ENCODE data around the gene TRIM52.

Gene TRIM52

DNA sequence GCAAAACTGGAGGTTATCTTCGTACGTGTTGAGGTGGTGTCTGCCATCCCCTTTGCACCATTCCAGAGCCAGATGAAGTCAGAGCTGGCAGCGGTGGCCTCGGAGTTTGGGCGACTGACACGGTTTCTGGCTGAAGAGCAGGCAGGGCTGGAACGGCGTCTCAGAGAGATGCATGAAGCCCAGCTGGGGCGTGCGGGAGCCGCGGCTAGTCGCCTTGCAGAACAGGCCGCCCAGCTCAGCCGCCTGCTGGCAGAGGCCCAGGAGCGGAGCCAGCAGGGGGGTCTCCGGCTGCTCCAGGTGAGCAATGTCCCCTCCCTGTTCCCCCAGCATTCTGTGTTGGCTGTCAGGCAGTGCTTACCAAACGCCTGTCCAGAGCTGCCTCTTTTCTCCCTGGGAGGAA lies 28.4 kb downstream of the TRIM52 start:
- H3K4me1 ChIP-seq (ENCODE audit: control insufficient read depth, insufficient read depth, low read length, unreplicated experiment): no peaks in the 10 kb centered on the region
- H3K79me2 ChIP-seq (ENCODE audit: control insufficient read depth, insufficient read depth, low read length, unreplicated experiment): peaks cover under 1% of the 10 kb centered on the region
- no peak overlapping the region for H3K27ac ChIP-seq (ENCODE audit: low read depth, low read length)
- H3K4me3 ChIP-seq (ENCODE audit: low read depth, low read length): no peak overlapping the region
- H2AFZ ChIP-seq (ENCODE audit: low read length, unreplicated experiment): no peak overlapping the region
- H3K27me3 ChIP-seq (ENCODE audit: insufficient read depth, low read length): no peaks in the 10 kb centered on the region
- H3K36me3 ChIP-seq (ENCODE audit: insufficient read depth, low read length): peaks cover 24% of the 10 kb centered on the region

DNA sequence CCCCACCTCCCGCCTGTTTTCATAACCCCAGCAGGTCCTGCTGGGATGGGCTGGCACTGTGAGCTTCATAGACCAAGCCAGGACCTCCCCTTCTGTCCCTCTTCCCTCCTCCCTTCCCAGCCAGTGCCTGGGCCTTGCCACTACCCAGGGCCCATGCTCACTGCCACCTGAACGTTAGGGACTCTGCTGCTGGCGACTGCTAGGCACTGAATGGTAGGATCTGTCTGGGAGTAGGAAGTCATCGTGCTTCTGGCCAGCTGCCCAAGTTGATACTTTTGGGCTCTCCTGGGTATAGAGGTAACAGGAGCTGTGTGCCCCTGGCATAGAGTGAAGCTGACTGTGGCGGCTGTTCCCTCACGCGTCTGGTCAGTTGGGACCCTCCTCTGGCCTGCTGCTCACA lies 29.5 kb downstream of the TRIM52 start:
- Histone ChIP-seq H2AFZ (ENCODE audit: low read length, unreplicated experiment) (no peak overlapping the region), H3K27me3 (ENCODE audit: insufficient read depth, low read length) (no peaks in the 10 kb centered on the region), H3K4me1 (ENCODE audit: control insufficient read depth, insufficient read depth, low read length, unreplicated experiment) (no peaks in the 10 kb centered on the region), H3K27ac (ENCODE audit: low read depth, low read length) (no peak overlapping the region), H3K4me3 (ENCODE audit: low read depth, low read length) (no peak overlapping the region), H3K36me3 (ENCODE audit: insufficient read depth, low read length) (peaks cover 12% of the 10 kb centered on the region), H3K79me2 (ENCODE audit: control insufficient read depth, insufficient read depth, low read length, unreplicated experiment) (peaks cover 2% of the 10 kb centered on the region)

DNA sequence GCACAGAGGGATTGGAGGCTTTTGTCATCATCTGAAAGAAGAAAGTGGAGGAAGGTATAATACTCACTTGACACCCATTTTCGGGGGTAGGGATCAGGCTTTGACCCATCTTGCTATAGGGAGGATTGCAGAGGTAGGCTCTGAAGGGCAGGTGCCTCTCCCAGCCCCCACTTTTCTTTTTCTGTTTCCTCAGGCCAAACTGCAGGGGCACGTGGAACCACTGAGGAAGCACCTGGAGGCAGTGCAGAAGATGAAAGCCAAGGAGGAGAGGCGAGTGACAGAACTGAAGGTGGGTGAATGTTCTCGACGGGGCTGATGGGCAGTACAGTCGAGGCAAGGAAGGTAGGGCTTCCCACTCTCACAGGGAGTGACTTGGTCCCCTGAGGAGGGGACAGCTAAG lies 30.4 kb downstream of the TRIM52 start:
- H2AFZ ChIP-seq (ENCODE audit: low read length, unreplicated experiment): no peak overlapping the region
- peaks cover 3% of the 10 kb centered on the region for H3K4me1 ChIP-seq (ENCODE audit: control insufficient read depth, insufficient read depth, low read length, unreplicated experiment)
- H3K4me3 ChIP-seq (ENCODE audit: low read depth, low read length): no peak overlapping the region
- peaks cover 6% of the 10 kb centered on the region for H3K79me2 ChIP-seq (ENCODE audit: control insufficient read depth, insufficient read depth, low read length, unreplicated experiment)
- H3K36me3 ChIP-seq (ENCODE audit: insufficient read depth, low read length): peaks cover 3% of the 10 kb centered on the region
- no peaks in the 10 kb centered on the region for H3K27me3 ChIP-seq (ENCODE audit: insufficient read depth, low read length)
- no peak overlapping the region for H3K27ac ChIP-seq (ENCODE audit: low read depth, low read length)

DNA sequence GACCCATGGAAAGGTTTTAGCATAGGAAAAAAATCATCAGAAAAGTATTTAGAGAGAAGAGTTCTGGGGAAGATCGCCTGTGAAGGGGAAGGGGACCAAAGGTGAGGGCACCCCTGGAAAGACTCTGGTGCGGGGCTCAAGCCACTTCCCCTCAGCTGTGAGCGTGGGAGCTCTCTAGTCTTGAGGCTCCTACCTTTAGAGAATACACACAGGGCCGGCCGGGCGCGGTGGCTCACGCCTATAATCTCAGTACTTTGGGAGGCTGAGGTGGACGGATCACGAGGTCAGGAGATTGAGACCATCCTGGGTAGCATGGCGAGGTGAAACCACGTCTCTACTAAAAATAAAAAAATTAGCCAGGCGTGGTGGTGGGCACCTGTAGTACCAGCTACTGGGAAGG lies 30.9 kb downstream of the TRIM52 start:
- Histone ChIP-seq H3K4me3 (ENCODE audit: low read depth, low read length) (no peak overlapping the region), H3K36me3 (ENCODE audit: insufficient read depth, low read length) (no peaks in the 10 kb centered on the region; the same call in 1 of the 2 replicates), H3K27me3 (ENCODE audit: insufficient read depth, low read length) (no peaks in the 10 kb centered on the region), H3K27ac (ENCODE audit: low read depth, low read length) (no peak overlapping the region), H3K79me2 (ENCODE audit: control insufficient read depth, insufficient read depth, low read length, unreplicated experiment) (peaks cover 12% of the 10 kb centered on the region), H3K4me1 (ENCODE audit: control insufficient read depth, insufficient read depth, low read length, unreplicated experiment) (peaks cover 8% of the 10 kb centered on the region), H2AFZ (ENCODE audit: low read length, unreplicated experiment) (no peak overlapping the region)

DNA sequence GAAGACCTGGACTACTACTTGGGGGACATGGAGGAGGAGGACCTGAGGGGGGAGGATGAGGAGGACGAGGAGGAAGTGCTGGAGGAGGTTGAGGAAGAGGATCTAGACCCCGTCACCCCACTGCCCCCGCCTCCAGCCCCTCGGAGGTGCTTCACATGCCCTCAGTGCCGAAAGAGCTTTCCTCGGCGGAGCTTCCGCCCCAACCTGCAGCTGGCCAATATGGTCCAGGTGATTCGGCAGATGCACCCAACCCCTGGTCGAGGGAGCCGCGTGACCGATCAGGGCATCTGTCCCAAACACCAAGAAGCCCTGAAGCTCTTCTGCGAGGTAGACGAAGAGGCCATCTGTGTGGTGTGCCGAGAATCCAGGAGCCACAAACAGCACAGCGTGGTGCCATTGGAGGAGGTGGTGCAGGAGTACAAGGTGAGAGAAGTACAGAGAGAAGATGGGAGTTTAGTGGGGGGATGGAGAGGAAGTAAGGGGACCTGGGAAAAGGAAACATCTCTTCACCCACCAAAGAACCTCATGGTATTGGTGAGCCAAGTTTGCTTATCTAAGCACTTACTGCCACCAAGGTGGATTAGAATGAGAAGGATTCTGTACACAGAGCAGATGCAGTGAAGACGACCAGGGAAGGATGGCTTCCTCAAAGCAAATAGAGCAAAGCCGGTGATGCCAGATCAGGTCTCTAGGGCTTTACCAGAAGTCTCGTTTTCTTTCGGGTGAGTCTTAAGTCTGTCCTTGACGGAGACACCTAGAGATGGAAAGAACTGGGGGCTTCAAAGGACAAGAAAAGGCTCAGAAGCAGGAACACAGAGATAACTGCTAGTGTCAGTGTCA lies 36.3 kb downstream of the TRIM52 start:
- peak overlapping the region; percentile 85 for H3K4me3 ChIP-seq (ENCODE audit: low read depth, low read length)
- H2AFZ ChIP-seq (ENCODE audit: low read length, unreplicated experiment): no peak overlapping the region
- H3K4me1 ChIP-seq (ENCODE audit: control insufficient read depth, insufficient read depth, low read length, unreplicated experiment): peaks cover 15% of the 10 kb centered on the region
- H3K79me2 ChIP-seq (ENCODE audit: control insufficient read depth, insufficient read depth, low read length, unreplicated experiment): peaks cover 23% of the 10 kb centered on the region
- H3K27ac ChIP-seq (ENCODE audit: low read depth, low read length): no peak overlapping the region; the same call in 1 of the 2 replicates
- H3K27me3 ChIP-seq (ENCODE audit: insufficient read depth, low read length): no peaks in the 10 kb centered on the region
- no peaks in the 10 kb centered on the region for H3K36me3 ChIP-seq (ENCODE audit: insufficient read depth, low read length)

DNA sequence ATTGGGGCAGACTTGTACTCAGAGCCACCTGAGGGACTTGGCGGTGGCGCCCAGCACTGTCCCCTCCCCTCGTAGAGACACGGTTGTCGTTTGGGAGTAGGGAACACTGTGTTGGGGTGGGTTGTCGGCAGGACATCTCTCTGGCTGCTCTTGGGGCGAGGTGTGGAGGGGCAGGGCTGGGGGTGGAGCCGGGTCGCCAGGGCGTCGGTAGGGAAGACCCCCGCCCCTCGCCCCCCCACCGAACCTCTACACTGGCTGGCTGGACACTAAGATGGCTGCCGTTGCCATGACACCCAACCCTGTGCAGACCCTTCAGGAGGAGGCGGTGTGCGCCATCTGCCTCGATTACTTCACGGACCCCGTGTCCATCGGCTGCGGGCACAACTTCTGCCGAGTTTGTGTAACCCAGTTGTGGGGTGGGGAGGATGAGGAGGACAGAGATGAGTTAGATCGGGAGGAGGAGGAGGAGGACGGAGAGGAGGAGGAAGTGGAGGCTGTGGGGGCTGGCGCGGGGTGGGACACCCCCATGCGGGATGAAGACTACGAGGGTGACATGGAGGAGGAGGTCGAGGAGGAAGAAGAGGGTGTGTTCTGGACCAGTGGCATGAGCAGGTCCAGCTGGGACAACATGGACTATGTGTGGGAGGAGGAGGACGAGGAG lies 37.1 kb downstream of the TRIM52 start:
- Histone ChIP-seq H3K27me3 (ENCODE audit: insufficient read depth, low read length) (no peaks in the 10 kb centered on the region), H3K4me3 (ENCODE audit: low read depth, low read length) (peak overlapping the region; percentile 85), H2AFZ (ENCODE audit: low read length, unreplicated experiment) (peak overlapping the region; percentile 27), H3K79me2 (ENCODE audit: control insufficient read depth, insufficient read depth, low read length, unreplicated experiment) (peaks cover 23% of the 10 kb centered on the region), H3K27ac (ENCODE audit: low read depth, low read length) (peak overlapping the region; percentile 92), H3K4me1 (ENCODE audit: control insufficient read depth, insufficient read depth, low read length, unreplicated experiment) (peaks cover 15% of the 10 kb centered on the region), H3K36me3 (ENCODE audit: insufficient read depth, low read length) (no peaks in the 10 kb centered on the region)

DNA sequence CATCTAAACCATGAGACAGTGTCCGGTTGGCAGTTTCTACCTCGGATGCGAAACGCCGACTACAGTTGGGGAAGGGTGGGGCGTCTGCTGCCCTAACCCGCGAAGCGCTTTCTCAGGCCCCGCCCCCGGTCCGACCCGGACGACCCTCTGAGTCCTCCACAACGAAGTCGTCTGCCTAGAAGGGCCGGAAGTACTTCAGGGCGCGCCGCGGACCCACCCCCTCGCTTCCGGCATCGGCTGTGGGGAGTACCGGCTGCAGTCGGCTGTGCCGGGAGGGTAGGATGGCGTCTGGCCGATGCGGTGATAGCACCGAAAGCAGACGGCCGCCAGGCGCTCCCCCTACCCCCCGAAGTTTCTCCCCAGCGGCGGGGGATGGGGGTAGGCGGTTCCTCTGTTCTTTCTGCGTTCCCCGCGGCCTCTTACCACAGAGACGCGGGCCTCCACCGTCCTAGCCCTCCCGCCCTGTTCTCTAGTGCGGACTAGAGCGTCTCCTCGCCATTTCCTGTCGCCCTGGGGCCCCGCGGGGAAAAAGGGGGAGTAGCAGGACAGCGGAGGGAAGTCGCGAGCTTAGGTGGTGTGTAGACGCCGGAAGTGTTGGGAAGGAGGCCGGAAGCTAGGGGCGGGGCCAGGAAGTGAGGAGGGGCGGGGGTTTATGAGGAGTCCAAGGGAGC lies 37.8 kb downstream of the TRIM52 start, which contains the start of gene TRIM41:
Gene TRIM41, plus strand, starts transcription at position 224 of the 671 bp plus-strand sequence. CDS start 719 bp downstream, outside the sequence.
- Histone ChIP-seq H3K4me3 (ENCODE audit: low read depth, low read length) (peak within 1 kb of the TSS; percentile 85), H3K79me2 (ENCODE audit: control insufficient read depth, insufficient read depth, low read length, unreplicated experiment) (peaks cover 23% of the 10 kb centered on the region), H3K36me3 (ENCODE audit: insufficient read depth, low read length) (no peaks in the 10 kb centered on the region), H3K27me3 (ENCODE audit: insufficient read depth, low read length) (no peaks in the 10 kb centered on the region), H2AFZ (ENCODE audit: low read length, unreplicated experiment) (peak within 1 kb of the TSS; percentile 50), H3K27ac (ENCODE audit: low read depth, low read length) (peak within 1 kb of the TSS; percentile 92), H3K4me1 (ENCODE audit: control insufficient read depth, insufficient read depth, low read length, unreplicated experiment) (peaks cover 15% of the 10 kb centered on the region)

DNA sequence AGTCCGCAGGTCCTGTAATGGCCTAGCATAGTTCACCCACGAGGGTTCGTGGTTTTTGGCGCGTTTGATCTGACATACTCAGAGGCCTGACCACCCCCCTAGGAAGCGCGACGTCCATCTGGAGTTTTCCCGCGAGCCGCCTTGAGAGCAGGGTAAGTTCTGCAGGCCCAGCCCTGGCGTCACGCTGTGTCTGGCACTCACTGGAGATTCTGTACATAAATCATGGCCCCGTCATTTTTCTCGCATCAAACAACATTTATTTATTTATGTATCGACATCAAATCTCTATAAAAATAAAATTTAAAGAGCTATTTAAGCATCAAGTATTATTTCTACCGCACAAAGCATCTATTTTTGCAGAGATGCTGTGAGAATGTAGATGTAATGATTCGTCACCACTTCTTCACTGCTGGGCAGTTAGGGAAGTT lies 38.3 kb downstream of the TRIM52 start:
- Histone ChIP-seq H3K4me1 (ENCODE audit: control insufficient read depth, insufficient read depth, low read length, unreplicated experiment) (peaks cover 15% of the 10 kb centered on the region), H3K4me3 (ENCODE audit: low read depth, low read length) (peak overlapping the region; percentile 85), H3K27ac (ENCODE audit: low read depth, low read length) (peak overlapping the region; percentile 92), H3K79me2 (ENCODE audit: control insufficient read depth, insufficient read depth, low read length, unreplicated experiment) (peaks cover 23% of the 10 kb centered on the region), H3K27me3 (ENCODE audit: insufficient read depth, low read length) (no peaks in the 10 kb centered on the region), H3K36me3 (ENCODE audit: insufficient read depth, low read length) (no peaks in the 10 kb centered on the region), H2AFZ (ENCODE audit: low read length, unreplicated experiment) (peak overlapping the region; percentile 50)

DNA sequence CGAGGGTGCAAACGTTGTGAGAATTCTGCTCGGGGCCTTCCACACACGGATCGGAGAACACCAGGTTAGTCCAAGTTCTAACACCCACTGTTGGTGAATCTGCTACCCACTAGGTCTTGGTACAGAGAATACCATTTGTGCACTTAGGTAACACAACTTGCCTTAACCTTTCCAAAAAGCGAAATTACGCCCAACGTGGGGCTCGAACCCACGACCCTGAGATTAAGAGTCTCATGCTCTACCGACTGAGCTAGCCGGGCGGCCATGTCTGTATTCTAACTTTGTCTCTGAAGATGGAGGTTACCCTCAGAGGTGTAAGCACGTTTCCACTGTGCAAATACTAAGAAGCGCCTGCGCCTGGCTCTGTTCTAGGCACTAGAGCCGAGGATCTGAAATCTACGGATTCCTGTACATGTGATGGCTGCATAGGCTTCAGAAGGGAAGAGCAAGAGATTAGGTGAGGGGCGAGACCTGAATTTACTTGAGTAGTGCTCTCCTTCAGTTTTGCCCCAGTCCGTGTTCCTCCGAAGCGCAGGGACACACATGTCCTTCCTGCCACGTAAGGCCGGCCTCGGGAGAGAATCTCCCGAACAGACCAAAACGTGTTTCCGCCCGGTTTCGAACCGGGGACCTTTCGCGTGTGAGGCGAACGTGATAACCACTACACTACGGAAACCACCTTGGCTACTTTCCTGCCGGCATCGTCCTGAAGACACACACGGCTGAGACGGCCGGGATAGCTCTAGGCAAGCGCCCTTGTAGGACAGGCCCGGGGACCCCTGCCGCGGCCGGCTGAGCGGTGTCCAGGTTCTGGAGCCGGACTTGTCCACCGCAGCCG lies 38.9 kb downstream of the TRIM52 start:
- Histone ChIP-seq H2AFZ (ENCODE audit: low read length, unreplicated experiment) (peak overlapping the region; percentile 50), H3K27ac (ENCODE audit: low read depth, low read length) (peak overlapping the region; percentile 92), H3K36me3 (ENCODE audit: insufficient read depth, low read length) (no peaks in the 10 kb centered on the region), H3K27me3 (ENCODE audit: insufficient read depth, low read length) (no peaks in the 10 kb centered on the region), H3K4me1 (ENCODE audit: control insufficient read depth, insufficient read depth, low read length, unreplicated experiment) (peaks cover 15% of the 10 kb centered on the region), H3K79me2 (ENCODE audit: control insufficient read depth, insufficient read depth, low read length, unreplicated experiment) (peaks cover 23% of the 10 kb centered on the region), H3K4me3 (ENCODE audit: low read depth, low read length) (peak overlapping the region; percentile 85)
